GM19351 (cell line): ENCODE data around the gene TMEM63A.
"Not testable (repeated sequence)": the region's sequence is repeated elsewhere in the genome, so short reads cannot be mapped to it uniquely, and the experiment has no call there.

Source experiments
- ATAC-seq: cut with Tn5 transposase; IDR thresholded peaks from one replicate; pipeline ENCODE4 v1.9.1; 2021; ENCODE audit warnings: mild to moderate bottlenecking, moderate library complexity; ENCODE audit not compliant: unreplicated experiment

The TMEM63A gene

GRCh38 chr1:225846331-225847310 lies 35.6 kb downstream of the TMEM63A start:
- no peak for ATAC-seq

GRCh38 chr1:225845571-225846259 lies 36.5 kb downstream of the TMEM63A start:
- ATAC-seq = no peak

- ATAC-seq = no peak
These were observed 37.1 kb downstream of the TMEM63A start for GRCh38 chr1:225845097-225845496.

- no peak for ATAC-seq
These were observed 37.7 kb downstream of the TMEM63A start for GRCh38 chr1:225844236-225845061.

- no peak for ATAC-seq
These were observed 38.8 kb downstream of the TMEM63A start for GRCh38 chr1:225843426-225843795.

GRCh38 chr1:225842788-225843425 lies 39.3 kb downstream of the TMEM63A start:
- ATAC-seq = no peak

GRCh38 chr1:225842074-225842473 lies 40.1 kb downstream of the TMEM63A start:
- ATAC-seq = no peak

GRCh38 chr1:225840713-225841112 lies 41.5 kb downstream of the TMEM63A start:
- no peak for ATAC-seq

GRCh38 chr1:225840223-225840610 lies 42.0 kb downstream of the TMEM63A start:
- no peak for ATAC-seq

GRCh38 chr1:225838793-225839192 lies 43.4 kb downstream of the TMEM63A start:
- no peak for ATAC-seq

- ATAC-seq = not testable (repeated sequence)
These were observed 45.9 kb downstream of the TMEM63A start for GRCh38 chr1:225836296-225836695.

- no peak for ATAC-seq
These were observed 46.3 kb downstream of the TMEM63A start for GRCh38 chr1:225835856-225836255.

- ATAC-seq = no peak
These were observed 47.5 kb downstream of the TMEM63A start for GRCh38 chr1:225834417-225835329.

GRCh38 chr1:225830841-225831240 lies 51.3 kb downstream of the TMEM63A start:
- ATAC-seq = no peak

- ATAC-seq = no peak
These were observed 53.4 kb downstream of the TMEM63A start for GRCh38 chr1:225828706-225829345.

GRCh38 chr1:225827076-225827475 lies 55.1 kb downstream of the TMEM63A start:
- no peak for ATAC-seq

GRCh38 chr1:225825607-225826007 lies 56.6 kb downstream of the TMEM63A start:
- no peak for ATAC-seq

GRCh38 chr1:225825078-225825477 lies 57.1 kb downstream of the TMEM63A start:
- no peak for ATAC-seq

GRCh38 chr1:225824533-225824941 lies 57.6 kb downstream of the TMEM63A start:
- ATAC-seq = no peak
